Measurements from ENCODE around the gene FPR2.

- no peak for TF ChIP-seq JUND (IDR thresholded peaks at IDR 0.05; ENCODE audit: low read depth, low read length)
- no peak for TF ChIP-seq NFIC (IDR thresholded peaks at IDR 0.05; ENCODE audit: low read depth, low read length)
- TF ChIP-seq, protein P1, sequence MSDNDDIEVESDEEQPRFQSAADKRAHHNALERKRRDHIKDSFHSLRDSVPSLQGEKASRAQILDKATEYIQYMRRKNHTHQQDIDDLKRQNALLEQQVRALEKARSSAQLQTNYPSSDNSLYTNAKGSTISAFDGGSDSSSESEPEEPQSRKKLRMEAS (IDR thresholded peaks at IDR 0.05; ENCODE audit: low read depth, low read length) = no peak
These were observed 34.9 kb upstream of the FPR2 start for GRCh38 chr19:51726049-51726448.

Data from GM12878 (cell line).